Measurements from ENCODE around the gene HINT3.
"Not testable (repeated sequence)": the region's sequence is repeated elsewhere in the genome, so short reads cannot be mapped to it uniquely, and the experiment has no call there.

Gene HINT3

DNA sequence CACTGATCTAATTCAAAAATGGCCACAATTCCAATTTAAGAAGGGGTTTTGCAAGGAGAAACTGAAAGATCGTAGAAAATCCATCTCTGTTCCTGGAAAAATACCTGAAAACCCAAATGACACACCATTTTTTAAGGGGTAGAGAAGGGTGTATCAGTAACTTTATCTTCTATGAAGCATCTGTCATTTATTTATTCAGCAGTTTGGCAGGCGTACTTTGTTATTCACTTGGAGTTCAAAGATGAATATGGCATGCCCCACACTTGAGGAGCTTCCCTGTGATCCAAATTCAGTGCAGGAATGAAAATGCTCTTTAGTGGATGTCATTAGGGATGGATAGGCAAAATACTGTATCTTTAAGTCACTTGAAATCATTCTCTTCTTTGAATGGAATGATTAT is 7.2 kb downstream of the HINT3 start:
- H3K27me3 ChIP-seq (replicated peaks; ENCODE audit: control insufficient read depth, insufficient read depth, low read length), result no peaks in the 10 kb centered on the region
- DNase-seq (ENCODE audit: low read depth), result no peak

DNA sequence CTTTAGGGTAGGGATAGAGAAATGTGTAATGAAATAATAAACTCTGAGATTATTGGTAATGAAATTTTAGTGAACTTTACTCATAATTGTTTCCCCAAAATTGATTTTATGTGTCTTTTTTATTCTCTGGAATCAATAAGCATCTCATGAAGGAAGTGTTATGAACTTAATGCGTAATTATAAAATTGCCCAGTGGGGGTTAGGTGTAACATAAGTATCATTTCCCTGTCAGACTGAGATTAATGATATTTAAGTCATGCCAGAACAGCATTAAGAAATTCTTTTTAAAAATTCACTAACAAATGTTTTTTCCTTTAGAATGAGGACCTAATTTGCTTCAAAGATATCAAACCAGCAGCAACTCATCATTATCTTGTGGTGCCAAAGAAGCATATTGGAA is 10.0 kb downstream of the HINT3 start:
- no peaks in the 10 kb centered on the region for H3K27me3 ChIP-seq (replicated peaks; ENCODE audit: control insufficient read depth, insufficient read depth, low read length)
- no peaks in the 10 kb centered on the region for H3K9me3 ChIP-seq (ENCODE audit: control insufficient read depth, low read length)
- H3K4me3 ChIP-seq (ENCODE audit: low read length), result no peak overlapping the region
- H3K4me1 ChIP-seq (ENCODE audit: control insufficient read depth, insufficient read depth, low read length), result no peaks in the 10 kb centered on the region
- DNase-seq (ENCODE audit: low read depth), result no peak
- no peak overlapping the region for H3K9ac ChIP-seq (ENCODE audit: low read length)
- peaks cover 11% of the 10 kb centered on the region for H3K36me3 ChIP-seq (ENCODE audit: control insufficient read depth, insufficient read depth, low read length, severe bottlenecking)

More for the DNA sequence above, 7.2 kb downstream of the HINT3 start:
- Histone ChIP-seq H3K4me3 (ENCODE audit: low read length) (no peak overlapping the region), H3K9me3 (ENCODE audit: control insufficient read depth, low read length) (no peaks in the 10 kb centered on the region), H3K36me3 (ENCODE audit: control insufficient read depth, insufficient read depth, low read length, severe bottlenecking) (peaks cover 11% of the 10 kb centered on the region), H3K4me1 (ENCODE audit: control insufficient read depth, insufficient read depth, low read length) (no peaks in the 10 kb centered on the region), H3K9ac (ENCODE audit: low read length) (no peak overlapping the region)

DNA sequence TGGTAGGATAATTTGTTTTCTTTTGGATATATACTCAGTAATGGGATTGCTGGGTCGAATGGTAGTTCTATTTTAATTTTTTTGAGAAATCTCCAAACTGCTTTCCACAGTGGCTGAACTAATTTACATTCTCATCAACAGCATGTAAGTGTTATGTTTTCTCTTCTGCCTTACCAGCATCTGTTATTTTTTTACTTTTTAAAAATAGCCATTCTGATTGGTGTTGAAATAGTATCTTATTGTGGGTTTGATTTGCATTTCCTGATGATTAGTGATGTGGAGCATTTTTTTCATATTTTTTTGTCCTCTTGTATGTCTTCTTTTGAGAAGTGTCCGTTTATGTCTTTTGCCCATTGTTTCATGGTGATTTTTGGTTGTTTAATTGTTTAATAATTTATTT is 11.9 kb downstream of the HINT3 start:
- Histone ChIP-seq H3K27me3 (replicated peaks; ENCODE audit: control insufficient read depth, insufficient read depth, low read length) (no peaks in the 10 kb centered on the region), H3K9me3 (ENCODE audit: control insufficient read depth, low read length) (no peaks in the 10 kb centered on the region), H3K4me3 (ENCODE audit: low read length) (no peak overlapping the region), H3K4me1 (ENCODE audit: control insufficient read depth, insufficient read depth, low read length) (no peaks in the 10 kb centered on the region), H3K9ac (ENCODE audit: low read length) (no peak overlapping the region), H3K36me3 (ENCODE audit: control insufficient read depth, insufficient read depth, low read length, severe bottlenecking) (peaks cover 11% of the 10 kb centered on the region)
- DNase-seq (ENCODE audit: low read depth), result no peak

DNA sequence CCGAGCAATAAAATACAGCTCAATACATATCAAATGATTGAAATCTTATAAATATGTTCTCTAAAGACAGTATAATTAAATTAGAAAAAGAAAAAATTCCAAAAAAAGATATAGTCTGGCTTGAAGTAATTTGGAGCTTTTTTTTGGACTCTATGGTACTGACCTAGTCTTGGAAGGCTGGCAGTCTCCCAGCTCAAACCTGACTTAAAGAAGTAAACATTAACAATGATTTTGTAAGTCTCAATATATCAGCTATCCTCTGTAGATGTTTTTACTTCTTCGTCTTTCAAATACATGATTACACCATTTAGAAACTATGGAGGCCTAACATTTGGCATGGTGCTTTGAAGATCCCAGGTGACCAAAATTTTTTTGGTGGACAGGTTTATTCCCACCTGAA is 14.2 kb downstream of the HINT3 start:
- peaks cover 17% of the 10 kb centered on the region for H3K36me3 ChIP-seq (ENCODE audit: control insufficient read depth, insufficient read depth, low read length, severe bottlenecking)
- H3K4me3 ChIP-seq (ENCODE audit: low read length), result no peak overlapping the region
- H3K27me3 ChIP-seq (replicated peaks; ENCODE audit: control insufficient read depth, insufficient read depth, low read length), result no peaks in the 10 kb centered on the region
- H3K9ac ChIP-seq (ENCODE audit: low read length), result no peak overlapping the region
- H3K4me1 ChIP-seq (ENCODE audit: control insufficient read depth, insufficient read depth, low read length), result no peaks in the 10 kb centered on the region
- no peaks in the 10 kb centered on the region for H3K9me3 ChIP-seq (ENCODE audit: control insufficient read depth, low read length)
- no peak for DNase-seq (ENCODE audit: low read depth)

DNA sequence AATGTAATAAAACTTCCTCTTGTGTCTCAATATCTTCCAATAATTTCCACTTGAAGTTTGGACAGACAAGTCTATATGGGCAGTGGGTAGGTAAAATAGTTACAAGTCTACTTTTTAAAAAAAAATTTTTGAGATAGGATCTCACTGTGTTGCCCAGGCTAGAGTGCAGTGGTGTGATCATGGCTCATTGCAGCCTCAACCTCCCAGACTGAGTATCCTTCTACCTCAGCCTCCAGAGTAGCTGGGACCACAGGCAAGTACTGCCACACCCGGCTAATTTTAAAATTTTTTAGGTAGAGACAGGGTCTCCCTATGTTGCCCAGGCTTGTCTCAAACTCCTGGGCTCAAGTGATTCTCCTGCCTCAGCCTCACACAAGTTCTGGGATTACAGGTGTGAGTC is 15.9 kb downstream of the HINT3 start:
- H3K9me3 ChIP-seq (ENCODE audit: control insufficient read depth, low read length); H3K27me3 ChIP-seq (replicated peaks; ENCODE audit: control insufficient read depth, insufficient read depth, low read length); H3K9ac ChIP-seq (ENCODE audit: low read length); H3K4me1 ChIP-seq (ENCODE audit: control insufficient read depth, insufficient read depth, low read length); DNase-seq (ENCODE audit: low read depth); H3K4me3 ChIP-seq (ENCODE audit: low read length): not testable (repeated sequence)
- H3K36me3 ChIP-seq (ENCODE audit: control insufficient read depth, insufficient read depth, low read length, severe bottlenecking), result peaks cover 16% of the 10 kb centered on the region

DNA sequence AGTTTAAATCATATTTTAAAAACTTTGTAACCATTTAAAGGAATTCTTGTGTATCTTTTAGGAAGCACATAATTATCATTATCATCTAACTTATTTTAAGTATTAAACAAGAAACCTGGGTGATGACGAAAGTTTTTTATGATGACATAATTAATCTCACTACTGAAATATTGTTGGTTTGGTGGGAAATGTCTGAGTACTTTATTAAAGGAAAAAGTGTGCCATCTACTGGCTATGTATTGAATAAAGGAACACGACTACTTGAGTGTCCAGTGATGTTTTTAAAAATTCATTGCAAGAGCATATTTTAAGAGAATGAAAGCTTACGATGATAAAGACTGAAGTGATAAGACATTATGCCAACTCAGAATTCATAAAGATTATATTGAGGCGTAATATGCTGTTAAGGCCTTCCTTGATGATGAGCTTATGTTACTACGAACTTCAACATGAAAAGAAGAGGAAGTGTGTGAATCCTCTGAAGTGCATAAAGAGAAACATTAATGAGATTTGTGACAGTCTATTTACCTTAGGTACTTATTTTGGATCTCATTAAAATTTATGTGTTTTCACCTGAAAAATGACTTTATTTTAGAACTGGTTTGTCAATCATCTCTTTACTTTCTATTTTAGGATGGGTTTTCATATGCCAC is 17.8 kb downstream of the HINT3 start:
- Histone ChIP-seq H3K9ac (ENCODE audit: low read length) (no peak overlapping the region), H3K4me1 (ENCODE audit: control insufficient read depth, insufficient read depth, low read length) (no peaks in the 10 kb centered on the region), H3K27me3 (replicated peaks; ENCODE audit: control insufficient read depth, insufficient read depth, low read length) (no peaks in the 10 kb centered on the region), H3K36me3 (ENCODE audit: control insufficient read depth, insufficient read depth, low read length, severe bottlenecking) (peaks cover 6% of the 10 kb centered on the region), H3K9me3 (ENCODE audit: control insufficient read depth, low read length) (no peaks in the 10 kb centered on the region), H3K4me3 (ENCODE audit: low read length) (no peak overlapping the region)
- peak; percentile 94 for DNase-seq (ENCODE audit: low read depth)

DNA sequence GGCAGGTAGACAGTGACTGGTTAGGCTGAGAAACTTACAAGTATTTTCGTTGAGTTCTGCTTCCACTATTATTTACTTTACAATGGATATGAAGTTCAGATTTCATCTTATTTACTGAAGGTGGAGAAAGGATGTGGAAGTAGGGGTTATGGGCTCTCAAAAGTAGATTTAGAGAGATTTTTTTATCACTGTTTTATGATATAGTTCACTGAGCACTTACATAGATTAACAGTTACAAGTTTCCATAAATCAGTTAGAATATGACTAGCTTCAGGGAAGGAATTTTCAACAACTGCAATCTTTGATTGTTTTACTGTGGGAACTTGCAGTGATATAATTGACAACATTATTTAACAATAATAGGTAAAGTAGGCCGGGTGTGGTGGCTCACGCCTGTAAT is 22.5 kb downstream of the HINT3 start:
- peaks cover 16% of the 10 kb centered on the region for H3K4me1 ChIP-seq (ENCODE audit: control insufficient read depth, insufficient read depth, low read length)
- peaks cover 6% of the 10 kb centered on the region for H3K36me3 ChIP-seq (ENCODE audit: control insufficient read depth, insufficient read depth, low read length, severe bottlenecking)
- H3K9ac ChIP-seq (ENCODE audit: low read length), result no peak overlapping the region
- no peaks in the 10 kb centered on the region for H3K27me3 ChIP-seq (replicated peaks; ENCODE audit: control insufficient read depth, insufficient read depth, low read length)
- H3K4me3 ChIP-seq (ENCODE audit: low read length), result no peak overlapping the region
- no peaks in the 10 kb centered on the region for H3K9me3 ChIP-seq (ENCODE audit: control insufficient read depth, low read length)
- no peak for DNase-seq (ENCODE audit: low read depth)

DNA sequence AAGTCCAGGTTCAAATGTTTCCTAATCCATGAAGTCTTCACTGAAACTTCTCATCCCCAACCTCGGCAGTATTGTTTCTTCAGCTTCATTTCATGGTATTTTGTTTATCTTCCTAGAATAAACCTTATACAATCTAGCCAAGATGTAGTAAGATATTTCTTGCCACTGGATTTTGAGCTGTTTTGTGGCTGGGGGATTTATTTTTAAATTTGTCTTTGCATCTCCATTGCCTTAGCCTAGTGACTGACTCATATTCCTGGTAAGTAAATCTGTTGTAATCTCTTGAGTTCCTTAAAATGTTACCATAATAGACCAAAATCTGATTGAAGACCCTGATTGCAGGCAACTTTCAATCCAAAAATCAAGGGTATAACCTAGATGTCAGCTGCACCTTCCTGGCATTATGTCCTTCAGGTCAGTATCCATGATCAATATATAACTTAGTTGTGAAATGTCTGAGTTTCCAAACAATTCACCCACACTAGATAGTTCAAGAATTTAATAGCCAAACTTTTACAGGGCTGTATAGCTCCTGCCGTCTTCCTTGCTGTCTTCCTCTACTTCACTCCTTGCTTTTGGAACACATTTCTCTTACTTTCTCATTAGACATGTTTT is 25.1 kb downstream of the HINT3 start:
- peak; percentile 13 for DNase-seq (ENCODE audit: low read depth)
- no peak overlapping the region for H3K4me3 ChIP-seq (ENCODE audit: low read length)
- no peaks in the 10 kb centered on the region for H3K27me3 ChIP-seq (replicated peaks; ENCODE audit: control insufficient read depth, insufficient read depth, low read length)
- H3K36me3 ChIP-seq (ENCODE audit: control insufficient read depth, insufficient read depth, low read length, severe bottlenecking), result no peaks in the 10 kb centered on the region
- H3K9me3 ChIP-seq (ENCODE audit: control insufficient read depth, low read length), result no peaks in the 10 kb centered on the region
- H3K9ac ChIP-seq (ENCODE audit: low read length), result no peak overlapping the region
- peaks cover 32% of the 10 kb centered on the region for H3K4me1 ChIP-seq (ENCODE audit: control insufficient read depth, insufficient read depth, low read length)

DNA sequence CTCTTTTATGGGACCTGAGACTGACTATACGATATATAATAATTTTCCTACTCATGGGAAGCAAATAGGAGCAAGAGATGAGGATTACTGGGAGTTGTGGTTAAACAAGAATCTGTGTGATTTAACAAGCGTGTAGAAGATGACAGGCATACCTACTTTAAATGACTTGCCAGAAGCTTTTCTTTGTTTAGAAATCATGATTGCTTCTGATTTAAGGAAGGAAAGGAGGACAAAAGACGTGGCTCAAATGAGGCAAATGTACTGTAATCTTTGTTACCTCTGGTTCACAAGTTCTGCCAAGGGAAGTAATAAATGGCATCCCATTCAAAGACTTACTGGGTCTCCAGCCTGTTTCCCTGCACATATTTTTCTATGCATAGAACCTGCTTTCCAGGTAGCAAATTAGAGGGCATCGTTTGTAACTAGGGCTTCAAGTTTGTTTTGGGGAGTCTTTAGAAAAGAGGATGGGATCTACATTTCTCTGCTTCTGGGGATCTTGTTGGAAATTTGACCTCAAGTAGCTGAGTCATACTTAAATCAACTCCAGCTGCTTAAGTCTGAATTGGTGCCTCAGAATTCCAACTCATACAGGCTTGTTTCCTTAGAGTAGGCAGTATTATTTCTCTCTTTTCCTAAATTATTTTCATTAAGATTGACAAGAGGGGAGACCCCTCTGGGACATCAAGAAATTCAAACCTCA is 26.8 kb downstream of the HINT3 start:
- H3K9me3 ChIP-seq (ENCODE audit: control insufficient read depth, low read length), result no peaks in the 10 kb centered on the region
- H3K9ac ChIP-seq (ENCODE audit: low read length), result no peak overlapping the region
- peak; percentile 86 for DNase-seq (ENCODE audit: low read depth)
- no peaks in the 10 kb centered on the region for H3K27me3 ChIP-seq (replicated peaks; ENCODE audit: control insufficient read depth, insufficient read depth, low read length)
- H3K4me3 ChIP-seq (ENCODE audit: low read length), result peak overlapping the region; percentile 1
- H3K36me3 ChIP-seq (ENCODE audit: control insufficient read depth, insufficient read depth, low read length, severe bottlenecking), result no peaks in the 10 kb centered on the region
- H3K4me1 ChIP-seq (ENCODE audit: control insufficient read depth, insufficient read depth, low read length), result peaks cover 35% of the 10 kb centered on the region

DNA sequence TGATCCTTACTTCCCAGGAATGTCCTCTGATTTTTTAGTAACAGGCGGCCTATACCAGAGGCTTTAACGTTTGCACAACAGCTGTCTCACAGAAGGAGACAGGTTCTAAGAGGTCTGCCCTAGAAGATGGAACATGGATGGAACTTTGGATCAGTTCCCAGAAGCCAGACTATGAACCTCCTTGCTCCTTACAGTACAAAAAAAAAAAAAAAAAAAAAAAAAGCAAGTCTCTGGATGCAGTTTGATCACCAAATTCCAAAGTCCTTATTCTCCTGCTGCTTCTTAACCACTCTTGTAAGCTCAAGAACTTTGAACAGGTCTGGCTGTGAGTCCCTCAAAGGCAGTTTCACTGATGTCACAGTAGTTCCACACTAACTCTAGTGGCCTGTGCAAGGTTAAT is 27.7 kb downstream of the HINT3 start:
- Histone ChIP-seq H3K36me3 (ENCODE audit: control insufficient read depth, insufficient read depth, low read length, severe bottlenecking) (no peaks in the 10 kb centered on the region), H3K9me3 (ENCODE audit: control insufficient read depth, low read length) (no peaks in the 10 kb centered on the region), H3K4me1 (ENCODE audit: control insufficient read depth, insufficient read depth, low read length) (peaks cover 36% of the 10 kb centered on the region), H3K9ac (ENCODE audit: low read length) (no peak overlapping the region), H3K4me3 (ENCODE audit: low read length) (no peak overlapping the region), H3K27me3 (replicated peaks; ENCODE audit: control insufficient read depth, insufficient read depth, low read length) (no peaks in the 10 kb centered on the region)
- DNase-seq (ENCODE audit: low read depth), result peak; percentile 53

DNA sequence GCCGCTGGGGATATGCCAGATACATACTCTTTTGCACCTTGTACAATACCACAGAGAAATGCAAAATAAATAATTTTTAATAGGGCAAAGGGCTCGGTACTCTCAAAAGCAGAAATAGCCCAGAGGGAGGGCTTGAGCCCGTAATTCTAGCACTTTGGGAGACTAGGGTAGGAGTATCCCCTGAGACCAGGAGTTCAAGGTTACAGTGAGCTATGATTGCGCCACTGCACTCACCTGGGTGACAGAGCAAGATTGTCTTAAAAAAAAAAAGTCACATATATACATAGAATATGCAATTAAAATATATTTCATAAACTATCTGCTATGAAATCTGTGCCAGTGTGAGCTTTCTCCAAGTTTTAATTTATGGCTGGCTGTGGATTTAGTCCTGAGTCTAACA is 29.0 kb downstream of the HINT3 start:
- Histone ChIP-seq H3K27me3 (replicated peaks; ENCODE audit: control insufficient read depth, insufficient read depth, low read length) (no peaks in the 10 kb centered on the region), H3K9me3 (ENCODE audit: control insufficient read depth, low read length) (no peaks in the 10 kb centered on the region), H3K4me3 (ENCODE audit: low read length) (peak overlapping the region; percentile 98), H3K36me3 (ENCODE audit: control insufficient read depth, insufficient read depth, low read length, severe bottlenecking) (no peaks in the 10 kb centered on the region), H3K9ac (ENCODE audit: low read length) (peak overlapping the region; percentile 93), H3K4me1 (ENCODE audit: control insufficient read depth, insufficient read depth, low read length) (peaks cover 39% of the 10 kb centered on the region)
- DNase-seq (ENCODE audit: low read depth), result no peak
